ENCODE results near the gene TBC1D2. TPM values are rescaled to one million over a fixed set of nuclear protein-coding genes. Genes with fewer than 3 reads are reported as not detected.

Gene TBC1D2
- total and polyA plus RNA-seq, 2 of the 13 experiments (the other 11 are each of a cell fraction or from before 2014, with no cell fraction given), result 2.0 to 2.8 TPM

DNA sequence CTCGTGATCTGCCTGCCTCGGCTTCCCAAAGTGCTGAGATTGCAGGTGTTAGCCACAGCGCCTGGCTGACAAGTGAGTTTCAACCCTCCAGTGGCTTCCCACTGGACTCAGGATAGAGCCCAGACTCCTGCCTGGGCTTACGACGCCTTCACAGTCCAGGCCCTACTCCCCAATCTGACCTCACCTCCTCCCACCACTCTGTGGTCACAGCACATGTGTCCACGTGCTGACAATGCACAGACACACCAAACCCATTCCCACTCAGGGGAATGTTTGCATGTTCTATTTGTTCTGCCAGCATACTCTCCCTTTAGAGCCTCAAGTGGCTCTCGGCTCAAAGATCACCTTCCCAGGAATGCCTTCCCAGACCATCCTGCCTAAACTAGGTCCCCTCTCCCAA is 105.3 kb downstream of the TBC1D2 start (continued):
- TF ChIP-seq ZNF430 (CRISPR knock-in tag; IDR thresholded peaks at IDR 0.05) (peak; percentile 65; the same call in 1 of the 2 replicates), NR2C2 (CRISPR knock-in tag; IDR thresholded peaks at IDR 0.05; ENCODE audit: borderline replicate concordance) (peak; percentile 51), ZNF780A (CRISPR knock-in tag; IDR thresholded peaks at IDR 0.05) (peak; percentile 87), YEATS2 (CRISPR knock-in tag; IDR thresholded peaks at IDR 0.05; ENCODE audit: borderline replicate concordance) (peak; percentile 75; the same call in 1 of the 2 replicates), RXRA (CRISPR knock-in tag; IDR thresholded peaks at IDR 0.05) (peak; percentile 79), ZNF556 (CRISPR knock-in tag; IDR thresholded peaks at IDR 0.05; ENCODE audit: borderline replicate concordance) (no peak), SIX4 (CRISPR knock-in tag; IDR thresholded peaks at IDR 0.05) (0 out of 2 replicates have a peak, but pooled peaks have one; percentile 39), ZBTB7A (CRISPR knock-in tag; IDR thresholded peaks at IDR 0.05) (peak; percentile 70; the same call in 1 of the 2 replicates), MYC (CRISPR knock-in tag; IDR thresholded peaks at IDR 0.05; ENCODE audit: borderline replicate concordance) (peak; percentile 61; the same call in 1 of the 2 replicates), SALL2 (CRISPR knock-in tag; IDR thresholded peaks at IDR 0.05) (peak; percentile 20; the same call in 1 of the 2 replicates), ZNF225 (CRISPR knock-in tag; IDR thresholded peaks at IDR 0.05) (peak; percentile 52; the same call in 1 of the 2 replicates), MTA1 (CRISPR knock-in tag; IDR thresholded peaks at IDR 0.05; ENCODE audit: borderline replicate concordance) (0 out of 2 replicates have a peak, but pooled peaks have one; percentile 44), HOXA3 (CRISPR knock-in tag; IDR thresholded peaks at IDR 0.05) (peak; percentile 68), FOXJ3 (CRISPR knock-in tag; IDR thresholded peaks at IDR 0.05; ENCODE audit: borderline replicate concordance) (no peak), NCOA2 (CRISPR knock-in tag; IDR thresholded peaks at IDR 0.05) (peak; percentile 69)
- TF ChIP-seq, protein P1, sequence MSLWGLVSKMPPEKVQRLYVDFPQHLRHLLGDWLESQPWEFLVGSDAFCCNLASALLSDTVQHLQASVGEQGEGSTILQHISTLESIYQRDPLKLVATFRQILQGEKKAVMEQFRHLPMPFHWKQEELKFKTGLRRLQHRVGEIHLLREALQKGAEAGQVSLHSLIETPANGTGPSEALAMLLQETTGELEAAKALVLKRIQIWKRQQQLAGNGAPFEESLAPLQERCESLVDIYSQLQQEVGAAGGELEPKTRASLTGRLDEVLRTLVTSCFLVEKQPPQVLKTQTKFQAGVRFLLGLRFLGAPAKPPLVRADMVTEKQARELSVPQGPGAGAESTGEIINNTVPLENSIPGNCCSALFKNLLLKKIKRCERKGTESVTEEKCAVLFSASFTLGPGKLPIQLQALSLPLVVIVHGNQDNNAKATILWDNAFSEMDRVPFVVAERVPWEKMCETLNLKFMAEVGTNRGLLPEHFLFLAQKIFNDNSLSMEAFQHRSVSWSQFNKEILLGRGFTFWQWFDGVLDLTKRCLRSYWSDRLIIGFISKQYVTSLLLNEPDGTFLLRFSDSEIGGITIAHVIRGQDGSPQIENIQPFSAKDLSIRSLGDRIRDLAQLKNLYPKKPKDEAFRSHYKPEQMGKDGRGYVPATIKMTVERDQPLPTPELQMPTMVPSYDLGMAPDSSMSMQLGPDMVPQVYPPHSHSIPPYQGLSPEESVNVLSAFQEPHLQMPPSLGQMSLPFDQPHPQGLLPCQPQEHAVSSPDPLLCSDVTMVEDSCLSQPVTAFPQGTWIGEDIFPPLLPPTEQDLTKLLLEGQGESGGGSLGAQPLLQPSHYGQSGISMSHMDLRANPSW (CRISPR knock-in tag; IDR thresholded peaks at IDR 0.05; ENCODE audit: borderline replicate concordance), result no peak
- TF ChIP-seq, protein P2, sequence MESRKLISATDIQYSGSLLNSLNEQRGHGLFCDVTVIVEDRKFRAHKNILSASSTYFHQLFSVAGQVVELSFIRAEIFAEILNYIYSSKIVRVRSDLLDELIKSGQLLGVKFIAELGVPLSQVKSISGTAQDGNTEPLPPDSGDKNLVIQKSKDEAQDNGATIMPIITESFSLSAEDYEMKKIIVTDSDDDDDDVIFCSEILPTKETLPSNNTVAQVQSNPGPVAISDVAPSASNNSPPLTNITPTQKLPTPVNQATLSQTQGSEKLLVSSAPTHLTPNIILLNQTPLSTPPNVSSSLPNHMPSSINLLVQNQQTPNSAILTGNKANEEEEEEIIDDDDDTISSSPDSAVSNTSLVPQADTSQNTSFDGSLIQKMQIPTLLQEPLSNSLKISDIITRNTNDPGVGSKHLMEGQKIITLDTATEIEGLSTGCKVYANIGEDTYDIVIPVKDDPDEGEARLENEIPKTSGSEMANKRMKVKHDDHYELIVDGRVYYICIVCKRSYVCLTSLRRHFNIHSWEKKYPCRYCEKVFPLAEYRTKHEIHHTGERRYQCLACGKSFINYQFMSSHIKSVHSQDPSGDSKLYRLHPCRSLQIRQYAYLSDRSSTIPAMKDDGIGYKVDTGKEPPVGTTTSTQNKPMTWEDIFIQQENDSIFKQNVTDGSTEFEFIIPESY (CRISPR knock-in tag; IDR thresholded peaks at IDR 0.05), result peak; percentile 48; the same call in 1 of the 2 replicates
- TF ChIP-seq, protein P3, sequence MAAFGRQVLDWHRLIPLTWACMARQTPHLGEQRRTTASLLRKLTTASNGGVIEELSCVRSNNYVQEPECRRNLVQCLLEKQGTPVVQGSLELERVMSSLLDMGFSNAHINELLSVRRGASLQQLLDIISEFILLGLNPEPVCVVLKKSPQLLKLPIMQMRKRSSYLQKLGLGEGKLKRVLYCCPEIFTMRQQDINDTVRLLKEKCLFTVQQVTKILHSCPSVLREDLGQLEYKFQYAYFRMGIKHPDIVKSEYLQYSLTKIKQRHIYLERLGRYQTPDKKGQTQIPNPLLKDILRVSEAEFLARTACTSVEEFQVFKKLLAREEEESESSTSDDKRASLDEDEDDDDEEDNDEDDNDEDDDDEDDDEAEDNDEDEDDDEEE (CRISPR knock-in tag; IDR thresholded peaks at IDR 0.05), result no peak
- TF ChIP-seq, protein P4, sequence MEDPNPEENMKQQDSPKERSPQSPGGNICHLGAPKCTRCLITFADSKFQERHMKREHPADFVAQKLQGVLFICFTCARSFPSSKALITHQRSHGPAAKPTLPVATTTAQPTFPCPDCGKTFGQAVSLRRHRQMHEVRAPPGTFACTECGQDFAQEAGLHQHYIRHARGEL (CRISPR knock-in tag; IDR thresholded peaks at IDR 0.05), result no peak
- TF ChIP-seq, protein P5, sequence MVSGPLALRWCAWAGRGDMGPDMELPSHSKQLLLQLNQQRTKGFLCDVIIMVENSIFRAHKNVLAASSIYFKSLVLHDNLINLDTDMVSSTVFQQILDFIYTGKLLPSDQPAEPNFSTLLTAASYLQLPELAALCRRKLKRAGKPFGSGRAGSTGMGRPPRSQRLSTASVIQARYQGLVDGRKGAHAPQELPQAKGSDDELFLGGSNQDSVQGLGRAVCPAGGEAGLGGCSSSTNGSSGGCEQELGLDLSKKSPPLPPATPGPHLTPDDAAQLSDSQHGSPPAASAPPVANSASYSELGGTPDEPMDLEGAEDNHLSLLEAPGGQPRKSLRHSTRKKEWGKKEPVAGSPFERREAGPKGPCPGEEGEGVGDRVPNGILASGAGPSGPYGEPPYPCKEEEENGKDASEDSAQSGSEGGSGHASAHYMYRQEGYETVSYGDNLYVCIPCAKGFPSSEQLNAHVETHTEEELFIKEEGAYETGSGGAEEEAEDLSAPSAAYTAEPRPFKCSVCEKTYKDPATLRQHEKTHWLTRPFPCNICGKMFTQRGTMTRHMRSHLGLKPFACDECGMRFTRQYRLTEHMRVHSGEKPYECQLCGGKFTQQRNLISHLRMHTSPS (CRISPR knock-in tag; IDR thresholded peaks at IDR 0.05; ENCODE audit: low read depth), result no peak
- TF ChIP-seq, protein P6, sequence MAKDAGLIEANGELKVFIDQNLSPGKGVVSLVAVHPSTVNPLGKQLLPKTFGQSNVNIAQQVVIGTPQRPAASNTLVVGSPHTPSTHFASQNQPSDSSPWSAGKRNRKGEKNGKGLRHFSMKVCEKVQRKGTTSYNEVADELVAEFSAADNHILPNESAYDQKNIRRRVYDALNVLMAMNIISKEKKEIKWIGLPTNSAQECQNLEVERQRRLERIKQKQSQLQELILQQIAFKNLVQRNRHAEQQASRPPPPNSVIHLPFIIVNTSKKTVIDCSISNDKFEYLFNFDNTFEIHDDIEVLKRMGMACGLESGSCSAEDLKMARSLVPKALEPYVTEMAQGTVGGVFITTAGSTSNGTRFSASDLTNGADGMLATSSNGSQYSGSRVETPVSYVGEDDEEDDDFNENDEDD (CRISPR knock-in tag; IDR thresholded peaks at IDR 0.05; ENCODE audit: borderline replicate concordance), result peak; percentile 89

All from HepG2 (cell line).